Neural progenitor cell (in vitro differentiated cells): ENCODE results near the gene GPR179.

ENCODE experiments used
- CTCF ChIP-seq: fragments of 200-600 bp; sonication (generic); IDR thresholded peaks from 2 replicates; pipeline ENCODE4 v1.5.1; 2017; ENCODE audit warnings: antibody characterized with exemption, mild to moderate bottlenecking
- EZH2 ChIP-seq: fragments of 200-600 bp; sonication (generic); IDR thresholded peaks from 2 replicates; pipeline ENCODE4 v1.6.1; 2017; ENCODE audit warnings: antibody characterized with exemption, mild to moderate bottlenecking, moderate library complexity
- EZH2phosphoT487 ChIP-seq: fragments of 200-600 bp; sonication (generic); IDR thresholded peaks from 2 replicates; pipeline ENCODE4 v1.6.1; 2017; ENCODE audit warnings: antibody characterized with exemption

- no peak for TF ChIP-seq CTCF
- no peak for TF ChIP-seq EZH2
- no peak for TF ChIP-seq EZH2phosphoT487
Measured at GRCh38 chr17:38336838-38337237, 6.9 kb downstream of the GPR179 start.
